ENCODE measurements around the gene TTC3. TPM values are rescaled to one million over a fixed set of nuclear protein-coding genes. Genes with fewer than 3 reads are reported as not detected.

TTC3 gene
- total and polyA plus RNA-seq, 2 donors (not counting 1 experiment from before 2014, with no cell fraction given): 42.0 to 163 TPM

- peaks cover 8 to 9% of the 10 kb centered on the region in 2 donors for H3K4me1 ChIP-seq (ENCODE audit: control insufficient read depth in 2 of 2, insufficient read depth in 2 of 2, low read length in 2 of 2)
- H3K4me3 ChIP-seq (ENCODE audit: control extremely low read depth in 1 of 5, extremely low read depth in 1 of 5, insufficient read depth in 1 of 5, low read depth in 2 of 5, low read length in 4 of 5): no peak overlapping the region
- H3K79me2 ChIP-seq (ENCODE audit: control insufficient read depth, insufficient read depth, low read length): no peaks in the 10 kb centered on the region
- Mint-ChIP-seq H3K9me3 (ENCODE audit: insufficient read depth) (no peaks in the 10 kb centered on the region), H3K4me3 (no peak overlapping the region), H3K4me1 (peaks cover 8% of the 10 kb centered on the region), H3K27ac (no peak overlapping the region), H3K27me3 (peaks cover 18% of the 10 kb centered on the region)
- TF ChIP-seq EZH2 (IDR thresholded peaks at IDR 0.05; ENCODE audit: borderline replicate concordance, insufficient read depth, low read depth, low read length, poor library complexity, severe bottlenecking) (no peak), CTCF (IDR thresholded peaks at IDR 0.05) (no peak)
- ATAC-seq (ENCODE audit: low read depth): no peak
- CTCF ChIA-PET: no interaction called here
- DNase-seq: no peak
- no peaks in the 10 kb centered on the region for H3K36me3 ChIP-seq (replicated peaks in 1 of 2; ENCODE audit: control extremely low read depth in 1 of 2, control insufficient read depth in 1 of 2, extremely low read depth in 1 of 2, insufficient read depth in 2 of 2, low read length in 1 of 2)
- 83% methylated on average over 6 of the region's 6 CpGs for WGBS (ENCODE audit: insufficient coverage)
- no peaks in the 10 kb centered on the region for H3K9me3 ChIP-seq (ENCODE audit: control extremely low read depth in 1 of 3, control insufficient read depth in 2 of 3, insufficient read depth in 1 of 3, low read length in 2 of 3)
- intact Hi-C loops (cut with micrococcal nuclease): no loop called here
- H3K9ac ChIP-seq (ENCODE audit: low read length): no peak overlapping the region
- no peaks in the 10 kb centered on the region for H4K20me1 ChIP-seq (ENCODE audit: control insufficient read depth, insufficient read depth, low read length, poor library complexity, severe bottlenecking)
- H3K4me2 ChIP-seq (replicated peaks; ENCODE audit: low read depth, low read length, poor library complexity, severe bottlenecking): no peak overlapping the region
- no peak overlapping the region for H2AFZ ChIP-seq (ENCODE audit: insufficient read depth, low read depth, low read length, poor library complexity, severe bottlenecking)
- POLR2A ChIA-PET: no interaction called here
- peaks cover 0 to 6% (median 2%) of the 10 kb centered on the region in 4 experiments for H3K27me3 ChIP-seq (replicated peaks in 1 of 4; ENCODE audit: control extremely low read depth in 1 of 4, control insufficient read depth in 3 of 4, insufficient read depth in 4 of 4, low read length in 3 of 4)
- H3K27ac ChIP-seq (ENCODE audit: low read length in 2 of 2): no peak overlapping the region
These were observed 29.2 kb upstream of the TTC3 start for GRCh38 chr21:37043818-37044217.

GRCh38 chr21:37044643-37045042 lies 28.4 kb upstream of the TTC3 start:
- H3K4me2 ChIP-seq (replicated peaks; ENCODE audit: low read depth, low read length, poor library complexity, severe bottlenecking): no peak overlapping the region
- POLR2A ChIA-PET: interaction anchor here (0.8 kb wide), 1 partner anchor 89 kb away, joined by 6 read pairs; no protein-coding TSS in a partner anchor
- H3K27me3 Mint-ChIP-seq: peaks cover 18% of the 10 kb centered on the region
- H3K9ac ChIP-seq (ENCODE audit: low read length): no peak overlapping the region
- DNase-seq: no peak
- no peaks in the 10 kb centered on the region for H4K20me1 ChIP-seq (ENCODE audit: control insufficient read depth, insufficient read depth, low read length, poor library complexity, severe bottlenecking)
- H2AFZ ChIP-seq (ENCODE audit: insufficient read depth, low read depth, low read length, poor library complexity, severe bottlenecking): no peak overlapping the region
- H3K9me3 ChIP-seq (ENCODE audit: control extremely low read depth in 1 of 3, control insufficient read depth in 2 of 3, insufficient read depth in 1 of 3, low read length in 2 of 3): no peaks in the 10 kb centered on the region
- H3K4me1 Mint-ChIP-seq: peaks cover 8% of the 10 kb centered on the region
- WGBS (ENCODE audit: insufficient coverage): 96% methylated on average over 3 of the region's 3 CpGs
- H3K79me2 ChIP-seq (ENCODE audit: control insufficient read depth, insufficient read depth, low read length): no peaks in the 10 kb centered on the region
- no peaks in the 10 kb centered on the region for H3K9me3 Mint-ChIP-seq (ENCODE audit: insufficient read depth)
- H3K27ac ChIP-seq (ENCODE audit: low read length in 2 of 2): no peak overlapping the region
- CTCF ChIA-PET: no interaction called here
- H3K27me3 ChIP-seq (replicated peaks in 1 of 4; ENCODE audit: control extremely low read depth in 1 of 4, control insufficient read depth in 3 of 4, insufficient read depth in 4 of 4, low read length in 3 of 4): peaks cover 0 to 6% (median 2%) of the 10 kb centered on the region in 4 experiments
- H3K27ac Mint-ChIP-seq: no peak overlapping the region
- no peak for ATAC-seq (ENCODE audit: low read depth)
- intact Hi-C loops (cut with micrococcal nuclease): no loop called here
- no peak overlapping the region for H3K4me3 ChIP-seq (ENCODE audit: control extremely low read depth in 1 of 5, extremely low read depth in 1 of 5, insufficient read depth in 1 of 5, low read depth in 2 of 5, low read length in 4 of 5)
- peaks cover 8 to 9% of the 10 kb centered on the region in 2 donors for H3K4me1 ChIP-seq (ENCODE audit: control insufficient read depth in 2 of 2, insufficient read depth in 2 of 2, low read length in 2 of 2)
- TF ChIP-seq CTCF (IDR thresholded peaks at IDR 0.05) (no peak), EZH2 (IDR thresholded peaks at IDR 0.05; ENCODE audit: borderline replicate concordance, insufficient read depth, low read depth, low read length, poor library complexity, severe bottlenecking) (no peak)
- no peak overlapping the region for H3K4me3 Mint-ChIP-seq
- H3K36me3 ChIP-seq (replicated peaks in 1 of 2; ENCODE audit: control extremely low read depth in 1 of 2, control insufficient read depth in 1 of 2, extremely low read depth in 1 of 2, insufficient read depth in 2 of 2, low read length in 1 of 2): no peaks in the 10 kb centered on the region

Data from B cell (primary cell).